GOT3 (cell line): ENCODE measurements around the gene GRAP2.

Experiments used
- DNase-seq: peaks from one replicate; lab custom pipeline; 2025; ENCODE audit warnings: mixed read lengths; lab: John Stamatoyannopoulos, UW

Gene GRAP2

DNA sequence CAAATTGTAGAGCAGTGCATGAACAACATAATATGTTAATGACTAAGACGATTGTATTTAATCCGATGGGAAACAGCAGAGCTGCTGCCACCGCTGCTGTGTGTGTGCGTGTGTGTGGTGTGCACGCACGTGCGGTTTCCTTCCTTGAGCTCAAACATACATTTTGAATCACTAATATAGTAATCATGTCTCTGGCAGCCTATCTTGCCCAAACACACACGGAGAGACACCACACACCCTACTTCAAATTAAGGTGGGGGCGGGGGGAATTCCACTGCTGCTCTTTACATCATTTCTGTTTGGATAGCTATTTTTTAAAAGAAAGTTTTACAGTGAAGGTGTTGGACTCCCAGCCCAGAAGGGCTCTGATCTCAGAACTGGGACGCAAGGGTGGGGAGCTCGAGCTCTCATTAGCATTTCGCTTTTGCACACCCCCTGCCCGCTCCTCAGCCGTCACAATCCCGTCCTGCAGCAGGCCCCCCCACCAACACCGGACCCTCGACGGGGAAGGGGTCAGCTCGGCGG is 93.2 kb downstream of the GRAP2 start:
- DNase-seq = no peak

DNA sequence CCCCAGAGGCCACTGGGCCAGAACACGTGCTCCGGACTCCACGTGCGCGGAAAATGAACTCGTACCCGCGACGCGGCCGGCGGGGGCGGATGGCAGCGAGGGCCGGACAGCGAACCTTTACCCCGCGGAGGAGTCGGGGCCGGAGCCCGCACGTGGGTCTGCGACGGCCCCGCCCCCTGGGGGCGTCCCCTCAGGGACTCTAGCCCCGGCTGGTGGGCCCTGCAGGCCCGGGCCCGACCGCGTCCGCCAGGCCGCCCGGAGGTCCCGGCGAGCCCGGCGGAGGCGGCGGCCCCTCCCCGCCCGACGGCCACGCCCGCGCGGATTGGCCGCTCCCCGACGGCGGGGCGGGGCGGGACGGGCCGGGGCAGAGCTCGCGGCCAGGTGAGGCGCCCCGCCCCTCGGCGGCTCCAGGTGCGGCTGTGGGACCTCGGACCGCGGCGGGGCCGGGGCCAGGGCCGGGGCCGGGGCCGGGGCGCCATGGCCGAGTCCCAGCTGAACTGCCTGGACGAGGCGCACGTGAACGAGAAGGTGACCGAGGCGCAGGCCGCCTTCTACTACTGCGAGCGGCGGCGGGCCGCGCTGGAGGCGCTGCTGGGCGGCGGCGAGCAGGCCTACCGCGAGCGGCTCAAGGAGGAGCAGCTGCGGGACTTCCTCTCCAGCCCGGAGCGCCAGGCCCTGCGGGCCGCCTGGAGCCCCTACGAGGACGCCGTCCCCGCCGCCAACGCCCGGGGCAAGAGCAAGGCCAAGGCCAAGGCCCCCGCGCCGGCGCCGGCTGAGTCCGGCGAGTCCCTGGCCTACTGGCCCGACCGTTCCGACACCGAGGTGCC is 93.9 kb downstream of the GRAP2 start, which contains the start of gene FAM83F:
Gene FAM83F (plus strand): TSS at position 389 of the 827 bp plus-strand sequence. CDS start 89 bp downstream, at position 478.
- no peak for DNase-seq

DNA sequence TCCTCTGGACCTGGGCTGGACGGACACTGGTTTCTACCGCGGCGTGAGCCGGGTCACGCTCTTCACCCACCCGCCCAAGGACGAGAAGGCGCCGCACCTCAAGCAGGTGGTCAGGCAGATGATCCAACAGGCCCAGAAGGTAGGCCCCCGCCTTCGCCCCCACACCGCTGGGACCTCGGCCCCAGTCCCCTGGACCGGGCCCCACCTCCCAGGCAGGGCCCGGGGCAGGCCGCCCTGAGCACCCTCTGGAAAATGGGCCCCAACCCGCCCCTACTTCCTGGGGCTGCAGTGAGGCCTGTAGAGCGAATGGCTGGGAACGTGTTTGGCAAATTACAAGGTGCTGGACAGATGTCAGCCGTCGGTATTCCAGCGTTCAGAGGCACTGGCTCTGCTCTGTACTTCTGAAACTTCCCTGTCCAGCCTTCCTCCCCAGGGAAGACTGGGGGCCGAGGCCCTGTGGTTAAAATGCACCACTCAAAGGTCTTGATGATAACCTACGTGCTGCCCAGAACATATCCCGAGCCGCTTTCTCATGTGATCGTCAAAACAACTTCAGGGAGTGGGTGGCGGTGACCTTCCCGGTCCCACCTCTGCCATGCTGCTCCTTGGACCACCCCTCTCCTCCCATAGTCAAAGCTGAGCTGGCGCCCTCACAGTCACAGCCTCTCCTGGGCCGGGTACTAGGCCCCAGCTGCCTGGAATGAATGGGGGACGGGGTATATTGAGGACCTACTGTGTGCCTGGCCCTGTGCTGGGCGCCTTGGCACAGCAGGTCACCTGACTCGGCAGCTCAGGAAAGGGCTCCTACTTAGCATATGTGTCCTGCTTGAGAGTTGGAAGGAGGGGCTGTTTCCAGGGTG is 94.7 kb downstream of the GRAP2 start:
- no peak for DNase-seq

DNA sequence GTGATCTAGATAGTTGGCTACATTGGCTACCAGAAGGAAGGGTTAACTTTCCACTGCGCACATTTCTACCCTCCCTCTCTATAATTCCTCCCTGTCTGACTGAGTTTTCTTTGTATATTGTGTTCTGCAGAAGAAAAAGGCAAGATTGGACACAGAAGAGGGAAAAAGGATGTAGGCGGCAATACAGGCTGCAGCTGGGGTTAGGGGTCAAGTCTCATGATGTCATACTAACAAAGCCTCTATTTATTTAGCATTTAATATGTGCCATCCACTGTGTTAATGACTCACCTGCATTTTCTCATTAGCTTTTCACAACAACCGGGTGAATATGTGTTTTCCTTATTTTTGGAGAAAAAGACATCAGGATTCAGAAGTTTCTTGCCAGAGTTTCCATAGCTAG is 95.8 kb downstream of the GRAP2 start:
- no peak for DNase-seq

DNA sequence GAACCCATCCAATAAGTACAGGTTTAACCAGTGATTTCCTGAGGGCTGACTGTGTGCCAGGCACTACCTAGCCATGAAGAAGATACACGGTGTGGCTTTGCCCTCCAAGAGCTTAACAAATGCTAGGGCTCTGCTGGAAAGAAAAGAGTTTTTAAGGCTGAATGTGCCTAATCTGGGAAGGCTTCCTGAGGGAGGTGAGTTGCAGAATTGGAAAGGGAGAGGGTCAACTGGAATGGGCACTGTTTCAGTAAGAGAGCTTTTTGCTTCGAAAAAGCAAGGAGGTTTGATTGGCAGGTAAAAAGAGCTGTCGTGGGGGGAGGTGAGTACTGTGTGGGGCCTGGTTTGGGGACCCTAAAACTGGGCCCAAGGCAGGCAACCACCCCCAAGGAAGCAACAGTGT is 96.5 kb downstream of the GRAP2 start:
- no peak for DNase-seq

DNA sequence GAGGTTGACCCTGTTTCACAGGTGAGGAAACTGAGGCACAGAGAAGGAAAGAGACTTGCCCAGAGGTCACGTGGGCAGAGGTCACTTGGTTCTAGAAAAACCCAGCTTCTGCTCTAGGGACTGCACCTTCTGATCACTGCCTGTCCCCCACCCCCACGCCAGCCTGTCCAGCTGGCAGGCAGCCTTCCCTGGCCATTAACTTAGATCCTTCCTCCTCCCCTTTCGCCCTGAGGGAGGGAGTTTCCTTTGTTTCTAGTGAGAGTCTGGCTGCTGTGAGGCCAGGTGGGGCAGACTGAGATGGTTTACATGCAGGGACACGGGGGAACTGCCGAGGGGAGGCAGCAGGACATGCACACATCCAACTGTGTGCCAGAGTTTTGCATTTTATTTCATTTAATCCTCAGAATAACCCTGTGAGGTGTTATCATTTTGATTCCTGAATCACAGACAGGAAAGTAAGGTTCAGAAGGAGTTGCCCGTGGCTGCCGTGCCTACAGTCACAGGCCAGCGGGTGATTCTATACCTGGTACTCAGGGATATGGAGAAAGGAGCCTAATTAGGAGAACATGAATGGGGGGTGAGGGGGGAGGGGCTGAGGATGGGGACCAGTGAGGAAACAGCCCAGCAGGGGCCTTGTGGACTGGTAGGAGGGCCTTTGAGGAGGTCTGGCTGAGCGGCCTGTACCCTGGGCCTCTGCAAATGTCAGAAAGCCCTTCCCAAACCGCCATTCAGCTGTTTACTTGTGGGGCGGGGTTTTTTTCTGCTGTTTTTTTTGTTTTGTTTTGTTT is 97.2 kb downstream of the GRAP2 start:
- no peak for DNase-seq

DNA sequence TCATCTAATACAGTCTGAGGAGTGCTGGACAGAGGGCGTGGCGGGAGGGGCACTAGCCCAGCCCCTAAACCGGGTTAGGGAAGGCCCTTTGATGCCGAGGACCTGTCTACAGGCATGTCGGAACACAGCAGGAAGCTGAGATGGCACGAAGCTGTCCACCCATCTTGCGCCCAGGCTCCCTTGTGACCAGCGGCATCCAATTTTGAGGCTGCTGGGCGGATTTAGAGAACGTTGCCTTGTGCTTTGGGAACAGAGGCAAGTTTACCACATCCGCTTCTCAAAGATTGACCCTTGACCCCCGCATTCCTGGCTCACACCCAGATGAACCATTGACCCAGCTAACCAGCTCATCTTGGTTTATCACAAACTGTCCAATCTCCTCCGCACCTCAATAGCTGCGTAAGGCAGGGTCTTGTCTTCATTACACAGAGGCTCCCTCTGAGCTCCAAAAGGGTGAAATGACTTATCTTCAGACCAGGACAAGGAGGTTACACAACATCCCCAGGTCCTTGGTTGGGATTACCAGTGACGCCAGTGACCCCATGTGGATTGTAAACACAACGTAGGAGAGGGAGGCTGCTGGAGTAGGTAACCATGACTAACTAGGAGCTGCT is 98.4 kb downstream of the GRAP2 start:
- DNase-seq = no peak

DNA sequence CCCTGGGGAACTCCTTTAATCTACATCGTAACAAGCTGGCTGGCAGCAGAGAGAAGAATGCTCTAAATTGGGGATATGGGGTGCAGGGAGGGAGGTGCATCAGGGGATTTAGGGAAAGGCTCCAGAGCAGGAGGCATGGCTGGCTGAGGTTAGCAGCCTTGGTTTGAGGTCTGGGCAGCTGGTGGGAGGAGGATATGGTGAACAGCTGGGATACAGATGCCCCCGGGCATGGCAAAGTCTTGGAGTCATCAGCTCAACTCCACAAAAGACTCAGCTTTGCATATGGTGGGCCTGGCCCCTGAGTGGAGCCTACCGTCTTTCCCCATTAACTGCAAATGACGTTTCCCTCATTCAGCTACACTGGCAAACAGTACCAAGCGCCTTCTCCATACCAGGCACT is 99.3 kb downstream of the GRAP2 start:
- no peak for DNase-seq

DNA sequence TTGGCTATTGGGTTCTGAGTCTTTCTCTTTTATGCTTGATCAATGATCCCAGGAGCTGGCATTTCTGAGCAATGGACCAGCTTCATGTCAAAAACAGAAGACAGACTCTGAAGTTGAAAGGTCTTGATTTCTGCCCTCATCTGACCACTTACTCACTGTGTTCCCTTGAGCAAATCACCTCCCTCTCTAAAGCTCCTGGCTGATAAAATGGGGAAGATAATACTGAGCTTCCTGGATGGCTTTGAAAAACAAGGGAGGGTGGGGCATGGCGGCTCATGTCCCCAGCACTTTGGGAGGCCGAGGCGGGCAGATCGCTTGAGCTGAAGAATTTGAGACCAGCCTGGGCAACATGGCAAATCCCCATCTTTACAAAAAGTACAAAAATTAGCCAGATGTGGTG is 100.2 kb downstream of the GRAP2 start:
- DNase-seq = no peak

DNA sequence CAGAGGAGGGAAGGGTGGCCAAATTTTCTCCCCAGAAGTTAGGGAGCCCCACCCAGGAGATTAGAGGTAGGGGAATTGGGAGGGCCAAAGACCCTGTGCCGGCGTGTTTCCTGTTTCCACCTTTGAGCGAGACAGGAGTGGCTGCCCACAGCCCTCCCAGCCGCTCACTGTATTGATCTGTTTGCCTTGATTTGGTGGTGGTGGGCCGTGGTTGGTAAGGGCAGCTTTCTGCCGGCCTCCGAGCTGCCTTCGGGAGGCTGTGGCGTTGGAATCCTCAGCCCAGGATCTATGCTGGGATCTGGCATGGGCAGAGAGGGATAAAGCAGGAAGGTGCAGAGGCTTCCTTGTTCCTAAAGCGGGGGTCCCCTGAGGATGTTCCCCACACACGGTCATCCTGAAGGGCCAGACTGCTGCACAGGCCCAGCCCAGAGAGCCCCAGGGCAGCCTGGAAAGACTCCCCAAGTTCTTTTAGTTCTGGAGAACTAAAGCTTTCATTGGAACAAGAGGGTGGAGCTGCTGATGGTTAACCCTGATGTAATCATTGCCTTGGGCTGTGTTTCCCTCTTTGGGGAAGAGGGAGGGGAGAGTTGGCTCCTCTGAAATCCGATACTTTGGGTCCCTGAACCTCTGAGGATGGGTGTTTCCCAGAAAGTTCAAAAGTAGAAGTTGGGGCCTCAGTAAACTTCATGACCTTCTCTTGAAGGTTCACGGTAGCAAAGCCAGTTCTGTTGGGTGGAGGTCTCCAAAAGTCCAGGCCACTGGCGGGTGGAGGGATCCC is 101.1 kb downstream of the GRAP2 start:
- no peak for DNase-seq

DNA sequence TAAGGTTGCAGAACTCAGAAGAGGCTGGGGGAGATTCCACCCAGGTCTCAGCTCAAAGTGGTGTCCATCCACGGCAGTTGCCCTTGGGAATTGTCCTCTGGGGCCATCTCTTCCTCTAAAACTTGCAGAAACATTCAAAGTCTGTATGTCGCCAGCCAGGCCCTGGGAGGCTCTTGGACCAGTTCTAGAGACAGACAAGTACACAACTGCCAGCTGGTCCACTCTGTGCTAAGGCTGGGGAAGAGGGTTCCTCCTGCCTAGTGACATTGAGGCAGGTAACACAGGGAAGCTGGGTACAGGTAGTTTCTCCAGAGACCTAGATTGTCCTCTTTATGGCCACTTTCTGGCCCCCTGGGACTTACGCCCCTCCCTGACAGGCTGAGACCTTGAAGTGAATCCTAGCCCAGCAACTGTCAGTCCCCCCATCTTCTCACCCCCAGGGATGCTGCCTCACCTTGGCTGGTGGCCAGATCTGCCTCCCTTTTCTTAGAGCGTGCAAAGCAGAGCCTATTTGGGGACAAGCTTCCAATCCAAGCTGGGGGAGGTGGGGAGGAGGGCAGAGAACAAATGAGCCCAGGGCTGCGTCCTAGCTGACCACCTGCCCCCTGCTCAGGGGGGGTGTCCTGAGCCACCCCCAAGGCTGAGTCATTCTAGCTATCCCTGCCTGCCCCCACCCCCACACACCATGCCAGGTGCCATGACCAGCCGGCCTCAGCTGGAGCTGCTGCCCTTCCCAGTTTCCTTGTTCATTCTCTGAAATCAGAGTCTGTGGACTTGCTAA is 102.2 kb downstream of the GRAP2 start:
- no peak for DNase-seq

DNA sequence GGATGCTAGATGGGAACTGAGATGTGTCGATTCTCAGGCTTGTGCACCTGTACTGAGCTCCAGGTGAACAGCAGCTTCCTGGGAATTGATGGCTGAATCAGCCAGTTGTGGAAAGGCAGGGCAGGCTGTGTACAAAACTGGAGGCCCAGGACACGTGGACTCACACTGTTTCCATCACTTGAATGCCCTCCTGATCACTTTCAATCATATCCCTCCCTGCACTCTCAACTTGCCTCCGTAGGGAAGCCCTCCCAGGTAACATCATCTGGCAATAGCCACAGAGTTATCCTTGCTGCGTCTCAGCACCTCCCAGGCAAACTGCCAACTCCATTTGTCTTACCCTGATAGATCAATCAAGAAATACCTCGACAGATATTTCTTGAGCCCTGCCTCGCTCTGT is 104.0 kb downstream of the GRAP2 start:
- no peak for DNase-seq

DNA sequence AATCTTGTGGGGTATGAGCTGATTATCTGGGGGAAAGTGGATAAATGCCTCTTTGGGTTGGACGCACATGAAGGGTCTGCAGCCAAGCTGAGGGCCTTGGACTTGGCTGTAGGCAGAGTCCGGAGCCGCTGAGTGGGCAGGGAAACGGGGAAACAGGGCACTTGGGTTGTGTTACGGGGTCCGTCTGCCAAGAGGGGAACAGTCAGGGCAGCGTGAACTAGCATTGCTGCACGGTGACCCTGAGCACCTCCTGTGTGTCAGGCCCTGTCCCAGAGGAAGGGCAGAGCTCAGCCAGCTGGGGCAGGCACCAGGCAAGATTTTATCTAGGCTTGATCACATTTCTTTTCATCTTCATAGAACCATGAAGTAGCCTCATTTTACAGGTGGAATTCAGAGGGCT is 105.8 kb downstream of the GRAP2 start:
- DNase-seq = no peak

DNA sequence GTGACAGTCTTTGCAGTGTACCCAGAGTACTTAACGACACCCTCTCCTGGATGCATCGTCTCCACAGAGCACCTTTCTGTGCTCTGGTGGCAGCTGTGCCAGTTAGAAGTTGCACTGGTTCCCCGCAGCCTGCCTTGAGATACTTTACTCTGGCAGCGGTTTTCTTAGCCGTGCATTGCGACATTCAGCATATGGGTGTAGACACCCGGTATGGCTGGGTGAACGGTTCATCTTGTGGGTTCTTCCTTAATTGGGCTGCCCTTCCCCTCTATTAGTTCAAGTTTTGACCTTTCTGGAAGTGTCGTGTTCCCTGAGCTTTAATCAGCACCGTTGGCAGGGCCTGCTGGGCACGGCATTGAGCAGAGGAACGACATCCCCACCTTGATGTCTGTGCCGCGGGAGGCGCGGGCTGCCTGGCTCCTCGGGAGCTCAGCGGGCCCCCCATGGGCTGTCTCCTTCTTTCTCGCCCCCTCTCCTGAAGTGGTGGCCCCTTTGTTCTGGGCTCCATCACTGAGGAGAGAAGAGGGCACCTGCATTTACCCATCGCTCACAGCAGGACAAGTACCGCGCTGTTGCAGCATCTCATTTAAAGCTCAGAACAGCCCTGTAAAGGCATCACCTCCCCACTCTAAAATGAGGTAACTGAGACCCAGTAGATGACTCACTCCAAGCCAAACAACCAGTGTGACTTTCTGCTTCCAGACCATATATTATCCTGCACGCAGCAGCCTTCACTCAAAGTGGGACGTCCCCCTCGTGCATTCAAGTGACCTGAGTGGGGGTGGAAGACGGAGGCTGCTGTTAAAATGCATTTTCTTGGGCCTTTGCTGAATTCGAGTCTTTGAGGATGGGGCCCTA is 107.2 kb downstream of the GRAP2 start:
- DNase-seq = no peak

DNA sequence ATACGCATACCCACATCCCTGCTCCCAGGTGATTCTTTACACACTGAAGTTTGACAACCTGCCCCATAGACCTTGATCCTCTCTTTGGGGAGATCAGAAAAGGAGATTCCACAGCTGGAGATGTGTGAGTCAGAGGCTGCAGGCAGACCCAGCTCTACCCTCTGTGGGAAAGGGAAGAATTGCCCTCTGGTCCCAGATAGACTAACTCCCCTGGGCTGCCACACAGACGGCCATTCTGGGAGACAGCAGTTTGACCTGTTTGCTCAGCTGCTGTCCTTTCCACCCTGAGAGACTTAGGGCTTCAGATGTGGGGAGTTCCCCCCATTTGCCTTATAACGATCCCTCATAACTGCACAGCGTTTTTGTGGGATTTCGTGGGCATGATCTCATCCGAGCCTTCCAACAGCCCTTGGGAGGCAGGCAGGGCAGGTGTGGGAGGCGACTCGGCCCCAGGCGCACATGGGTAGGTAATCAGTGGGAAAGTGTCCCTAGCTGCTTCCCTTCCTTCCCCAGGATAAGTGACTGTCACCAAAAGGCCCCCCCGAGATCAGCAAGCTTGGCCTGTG is 107.9 kb downstream of the GRAP2 start:
- no peak for DNase-seq

DNA sequence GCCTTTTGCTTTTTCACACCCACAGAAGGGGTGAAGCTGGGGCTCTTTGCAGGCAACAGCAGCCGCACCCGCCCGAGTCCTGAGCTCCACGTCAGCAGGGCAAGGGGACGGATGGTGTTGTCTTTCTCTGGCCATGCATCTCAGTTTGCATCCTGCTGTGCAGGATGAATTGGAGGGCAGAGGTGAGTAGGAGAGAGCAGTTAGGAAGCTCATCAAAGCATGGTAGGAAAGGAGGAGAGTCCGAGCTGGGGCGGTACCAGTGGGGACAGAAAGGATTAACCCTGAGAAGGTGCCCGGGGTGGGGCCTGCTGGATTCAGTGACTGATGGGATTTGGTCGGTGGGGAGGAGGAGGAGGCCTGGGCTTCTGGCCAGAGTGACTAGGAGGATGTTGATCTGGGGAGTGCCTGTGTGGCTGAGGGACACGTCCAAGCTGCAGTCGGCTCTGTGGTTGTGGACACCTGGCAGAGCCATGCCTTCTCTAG is 108.4 kb downstream of the GRAP2 start:
- DNase-seq = no peak

DNA sequence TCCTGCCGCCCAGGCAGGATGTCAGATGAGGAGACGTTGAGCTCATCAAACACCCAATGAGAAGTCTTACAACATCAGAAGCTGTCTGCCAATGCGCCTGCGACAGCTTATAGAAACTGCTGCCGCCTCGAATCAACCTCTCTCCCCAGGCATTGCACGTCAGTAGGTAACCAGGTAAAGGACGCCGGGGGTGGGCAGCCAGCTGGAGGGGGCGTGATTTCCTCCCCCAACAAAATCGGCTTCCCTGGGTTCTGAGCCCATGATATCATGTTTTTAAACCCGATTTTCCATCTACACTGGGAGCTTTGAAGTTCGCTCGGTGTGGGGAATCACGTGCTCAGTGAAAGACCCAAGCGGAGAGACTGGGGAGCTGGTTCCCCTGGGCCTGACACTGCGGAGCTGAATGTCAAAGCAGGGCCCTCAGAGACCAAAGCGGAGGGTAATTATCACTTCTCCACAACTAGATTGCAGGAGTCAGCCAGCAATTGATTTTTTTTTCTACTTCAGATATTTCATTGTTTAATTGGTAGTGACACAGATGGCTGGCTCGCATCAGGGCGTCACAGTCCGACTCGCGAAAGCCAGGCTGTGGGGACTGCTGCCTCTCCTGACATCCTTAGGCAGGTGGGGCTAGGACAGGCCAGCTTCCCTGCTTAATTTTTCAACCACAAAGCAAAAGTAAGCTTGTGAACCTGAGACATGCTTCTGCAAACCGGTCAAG is 109.2 kb downstream of the GRAP2 start:
- DNase-seq = no peak

DNA sequence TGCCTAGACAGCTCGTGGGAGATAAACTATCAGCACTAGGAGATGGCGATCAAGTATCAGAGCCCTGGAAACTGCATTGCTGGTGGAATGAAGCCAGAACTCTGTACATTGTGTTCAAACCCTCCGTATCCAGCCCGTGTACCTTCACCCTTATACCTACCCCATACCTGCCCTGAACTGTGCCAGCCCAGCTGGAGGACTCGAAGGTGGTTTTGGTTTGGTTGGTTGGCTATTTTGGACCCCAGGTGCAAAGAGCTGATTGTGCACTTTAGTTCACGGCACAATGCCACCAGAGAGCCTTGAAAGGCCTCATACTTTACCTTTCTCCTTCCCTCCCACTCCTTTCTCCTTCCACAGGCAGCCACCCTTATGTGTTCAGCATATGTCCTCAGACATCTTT is 109.9 kb downstream of the GRAP2 start:
- DNase-seq = no peak
